Smooth muscle cell (in vitro differentiated cells): ENCODE results near the gene MED15. TPM values are rescaled to one million over a fixed set of nuclear protein-coding genes. Genes with fewer than 3 reads are reported as not detected.
"Not testable (repeated sequence)": the region's sequence is repeated elsewhere in the genome, so short reads cannot be mapped to it uniquely, and the experiment has no call there.

Experiments used
- DNase-seq: peaks from one replicate; lab custom pipeline; 2025; ENCODE audit not compliant: unreplicated experiment; lab: John Stamatoyannopoulos, UW
- H2AFZ ChIP-seq: fragments of 200-600 bp; sonication (generic); 2 replicates; pipeline ENCODE4 v1.6.0; 2016; ENCODE audit warnings: antibody characterized with exemption, low read depth, mild to moderate bottlenecking
- H3F3A ChIP-seq: fragments of 200-600 bp; sonication (generic); 2 replicates; pipeline ENCODE4 v1.6.0; 2017; ENCODE audit warnings: antibody characterized with exemption, low read depth
- H3K27ac ChIP-seq: fragments of 200-600 bp; sonication (generic); 2 replicates; pipeline ENCODE4 v1.5.1; 2016; ENCODE audit warnings: low read depth, mild to moderate bottlenecking
- H3K27me3 ChIP-seq: fragments of 200-600 bp; sonication (generic); 2 replicates; pipeline ENCODE4 v1.6.1; 2016; ENCODE audit warnings: low read depth, mild to moderate bottlenecking
- H3K36me3 ChIP-seq: fragments of 200-600 bp; sonication (generic); 2 replicates; pipeline ENCODE4 v1.5.1; 2016; ENCODE audit warnings: low read depth
- H3K4me1 ChIP-seq: fragments of 200-600 bp; sonication (generic); 2 replicates; pipeline ENCODE4 v1.5.1; 2016; ENCODE audit warnings: low read depth
- H3K4me2 ChIP-seq: fragments of 200-600 bp; sonication (generic); 2 replicates; pipeline ENCODE4 v1.6.0; 2016; ENCODE audit warnings: mild to moderate bottlenecking
- H3K4me3 ChIP-seq: fragments of 200-600 bp; sonication (generic); 2 replicates; pipeline ENCODE4 v1.5.1; 2016; ENCODE audit warnings: mild to moderate bottlenecking
- H3K79me2 ChIP-seq: fragments of 200-600 bp; sonication (generic); 2 replicates; pipeline ENCODE4 v1.6.0; 2016; ENCODE audit warnings: low read depth, mild to moderate bottlenecking
- H3K9ac ChIP-seq: fragments of 200-600 bp; sonication (generic); 2 replicates; pipeline ENCODE4 v1.6.0; 2016; ENCODE audit warnings: low read depth
- H3K9me3 ChIP-seq: fragments of 200-600 bp; sonication (generic); replicated peaks from 2 replicates; pipeline ENCODE4 v1.5.1; 2016; ENCODE audit warnings: low read depth
- H4K20me1 ChIP-seq: fragments of 200-600 bp; sonication (generic); 2 replicates; pipeline ENCODE4 v1.6.0; 2016; ENCODE audit warnings: low read depth
- WGBS: methylation state at CpG from one replicate; pipeline ENCODE4 v1.1.7; 2016; ENCODE audit warnings: low lambda C conversion rate; 5-methylcytosine and 5-hydroxymethylcytosine counted together
- polyA plus RNA-seq: library from polyadenylated mRNA; unstranded; fragments of >200 nt; fragmentation: Nextera tagmentation; extraction: Ambion mirVana; gene quantifications from 2 replicates; pipeline ENCODE4 v1.2.1, GENCODE V29; 2016
- total RNA-seq: library from RNA; depleted of rRNA; stranded (reverse); fragments of >200 nt; gene quantifications from 2 replicates; pipeline ENCODE4 v1.2.3, GENCODE V29; 2014
- TF ChIP-seq, protein P1 (sequence below): fragments of 200-600 bp; sonication (generic); IDR thresholded peaks from 2 replicates; pipeline ENCODE4 v1.5.1; 2017; ENCODE audit warnings: borderline replicate concordance, mild to moderate bottlenecking, antibody characterized with exemption; ENCODE audit not compliant: insufficient read depth, poor library complexity, severe bottlenecking

MED15 gene
- total and polyA plus RNA-seq, 2 experiments from 2014 or later = 25.3 to 70.5 TPM

DNA sequence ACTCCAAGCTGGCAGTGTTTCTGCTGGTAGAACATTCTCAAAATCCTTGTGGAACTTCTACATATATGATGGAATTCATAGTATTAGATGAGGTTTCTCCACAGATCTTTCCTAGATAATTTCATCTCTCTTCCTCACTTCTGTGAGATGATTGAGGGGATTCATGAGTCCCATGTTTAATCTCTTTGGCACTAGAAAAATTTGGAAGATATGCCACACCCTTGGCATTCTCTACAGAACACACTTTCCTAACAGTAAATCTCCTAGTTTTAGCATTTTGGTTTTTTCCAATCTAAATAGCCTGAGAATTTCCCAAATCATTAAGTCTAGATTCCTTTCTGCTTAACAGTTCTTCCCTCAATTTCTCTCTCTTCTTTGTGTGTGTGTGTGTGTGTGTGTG, 35.3 kb downstream of the MED15 start:
- Histone ChIP-seq H3K4me2 (no peak overlapping the region), H3K27me3 (no peaks in the 10 kb centered on the region), H3K36me3 (peaks cover 8% of the 10 kb centered on the region), H3F3A (peaks cover 22% of the 10 kb centered on the region), H3K9me3 (no peaks in the 10 kb centered on the region), H3K9ac (no peak overlapping the region), H3K4me1 (peaks cover 15% of the 10 kb centered on the region), H3K27ac (no peak overlapping the region), H3K79me2 (peaks cover 97% of the 10 kb centered on the region), H3K4me3 (no peak overlapping the region), H4K20me1 (peaks cover 59% of the 10 kb centered on the region), H2AFZ (no peak overlapping the region)
- TF ChIP-seq, protein P1, sequence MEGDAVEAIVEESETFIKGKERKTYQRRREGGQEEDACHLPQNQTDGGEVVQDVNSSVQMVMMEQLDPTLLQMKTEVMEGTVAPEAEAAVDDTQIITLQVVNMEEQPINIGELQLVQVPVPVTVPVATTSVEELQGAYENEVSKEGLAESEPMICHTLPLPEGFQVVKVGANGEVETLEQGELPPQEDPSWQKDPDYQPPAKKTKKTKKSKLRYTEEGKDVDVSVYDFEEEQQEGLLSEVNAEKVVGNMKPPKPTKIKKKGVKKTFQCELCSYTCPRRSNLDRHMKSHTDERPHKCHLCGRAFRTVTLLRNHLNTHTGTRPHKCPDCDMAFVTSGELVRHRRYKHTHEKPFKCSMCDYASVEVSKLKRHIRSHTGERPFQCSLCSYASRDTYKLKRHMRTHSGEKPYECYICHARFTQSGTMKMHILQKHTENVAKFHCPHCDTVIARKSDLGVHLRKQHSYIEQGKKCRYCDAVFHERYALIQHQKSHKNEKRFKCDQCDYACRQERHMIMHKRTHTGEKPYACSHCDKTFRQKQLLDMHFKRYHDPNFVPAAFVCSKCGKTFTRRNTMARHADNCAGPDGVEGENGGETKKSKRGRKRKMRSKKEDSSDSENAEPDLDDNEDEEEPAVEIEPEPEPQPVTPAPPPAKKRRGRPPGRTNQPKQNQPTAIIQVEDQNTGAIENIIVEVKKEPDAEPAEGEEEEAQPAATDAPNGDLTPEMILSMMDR = no peak
- DNase-seq = no peak

DNA sequence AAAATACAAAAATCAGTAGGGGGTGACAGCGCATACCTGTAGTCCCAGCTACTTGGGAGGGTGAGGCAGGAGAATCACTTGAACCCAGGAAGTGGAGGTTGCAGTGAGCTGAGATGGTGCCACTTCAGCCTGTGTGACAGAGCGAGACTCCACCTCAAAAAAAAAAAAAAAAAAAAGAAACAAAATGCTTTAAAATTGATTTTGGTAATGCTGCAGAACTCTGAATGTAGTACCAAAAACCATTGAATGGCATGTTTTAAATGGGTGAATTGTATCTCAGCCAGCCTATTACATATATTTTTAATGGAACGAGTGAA, 37.9 kb downstream of the MED15 start:
- not testable (repeated sequence) for H3K9me3 ChIP-seq, H3K36me3 ChIP-seq, H2AFZ ChIP-seq, H3K4me3 ChIP-seq, H3K27me3 ChIP-seq, H3K9ac ChIP-seq, DNase-seq
- peaks cover 97% of the 10 kb centered on the region for H3K79me2 ChIP-seq
- peaks cover 38% of the 10 kb centered on the region for H3F3A ChIP-seq
- WGBS = 67% methylated on average over 2 of the region's 3 CpGs
- peaks cover 27% of the 10 kb centered on the region for H3K4me1 ChIP-seq
- H3K4me2 ChIP-seq = peak overlapping the region; percentile 36
- peak overlapping the region; percentile 75 for H3K27ac ChIP-seq
- H4K20me1 ChIP-seq = peaks cover 57% of the 10 kb centered on the region

DNA sequence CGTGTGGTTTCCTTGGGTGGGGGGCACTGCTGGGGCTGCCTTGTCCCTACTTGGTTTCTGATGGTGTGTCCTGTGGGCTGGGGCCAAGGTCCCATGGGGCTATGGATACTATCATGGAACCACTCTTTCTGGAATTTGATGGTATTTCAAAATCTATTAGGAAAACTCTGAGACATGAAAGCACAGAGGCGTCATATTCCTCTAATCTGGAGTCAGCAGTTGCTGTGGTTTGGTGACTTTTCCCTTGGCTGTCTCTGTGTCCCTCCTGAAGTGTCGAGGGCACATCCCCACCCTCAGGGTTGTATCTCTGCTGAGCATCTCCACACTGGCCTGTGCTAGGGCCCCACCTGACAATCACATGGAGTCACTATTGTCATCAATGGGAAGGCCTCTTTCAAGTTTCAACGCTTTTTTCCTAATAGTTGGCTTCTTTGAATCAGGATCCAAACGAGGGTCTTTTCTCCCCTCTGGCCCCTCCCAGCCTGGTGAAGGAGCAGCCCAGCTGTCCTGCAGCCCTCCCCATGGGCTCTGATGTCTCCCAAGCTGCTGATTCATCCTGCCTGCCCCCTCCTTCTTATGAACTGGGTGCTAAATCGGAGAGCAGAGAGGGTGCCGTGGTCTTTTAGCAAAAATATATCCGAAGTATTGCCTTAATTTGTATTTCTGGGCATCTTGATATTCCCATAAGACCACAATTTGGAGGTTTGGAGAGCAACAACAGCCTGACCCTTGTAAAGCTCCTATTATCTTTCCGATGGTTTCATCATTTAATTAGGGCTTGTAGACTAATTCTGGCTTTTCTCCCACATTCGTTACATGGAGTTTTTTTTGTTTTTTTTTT, 38.5 kb downstream of the MED15 start:
- H3K9me3 ChIP-seq = no peaks in the 10 kb centered on the region
- peaks cover 97% of the 10 kb centered on the region for H3K79me2 ChIP-seq
- DNase-seq = no peak
- H2AFZ ChIP-seq = no peak overlapping the region
- H3F3A ChIP-seq = peaks cover 41% of the 10 kb centered on the region
- peak overlapping the region; percentile 36 for H3K4me2 ChIP-seq
- WGBS = 49% methylated on average over 10 of the region's 10 CpGs
- H3K9ac ChIP-seq = peak overlapping the region; percentile 21
- TF ChIP-seq, protein P1 = no peak
- H3K27me3 ChIP-seq = no peaks in the 10 kb centered on the region
- peaks cover 33% of the 10 kb centered on the region for H3K4me1 ChIP-seq
- H3K4me3 ChIP-seq = no peak overlapping the region
- peak overlapping the region; percentile 75 for H3K27ac ChIP-seq
- peaks cover 8% of the 10 kb centered on the region for H3K36me3 ChIP-seq
- H4K20me1 ChIP-seq = peaks cover 62% of the 10 kb centered on the region

DNA sequence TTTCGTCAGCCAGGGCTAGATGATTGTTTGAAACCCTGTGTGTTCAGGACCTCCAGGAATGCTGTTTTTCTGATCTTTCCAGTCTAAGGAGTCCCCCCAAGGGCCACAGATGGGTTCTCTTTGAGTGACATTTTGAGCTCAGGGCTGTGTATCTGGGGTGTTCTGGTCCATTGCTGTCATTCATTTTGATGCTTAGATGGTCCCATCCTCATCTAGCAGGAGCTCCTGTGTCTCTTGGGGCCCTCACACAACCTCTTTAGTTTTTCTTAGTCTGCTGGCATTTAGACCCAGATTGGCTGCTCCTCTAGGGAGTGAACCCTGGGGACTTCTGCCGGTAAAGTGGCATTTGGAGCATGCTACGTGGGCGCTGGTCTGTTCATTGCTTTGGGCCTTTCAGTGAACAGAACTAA, 39.1 kb downstream of the MED15 start:
- TF ChIP-seq, protein P1 = no peak
- WGBS = 47% methylated on average over 4 of the region's 4 CpGs

More for the DNA sequence above, 39.1 kb downstream of the MED15 start:
- H3K4me3 ChIP-seq = no peak overlapping the region
- H4K20me1 ChIP-seq = peaks cover 68% of the 10 kb centered on the region
- peak overlapping the region; percentile 21 for H3K9ac ChIP-seq
- H3K27ac ChIP-seq = peak overlapping the region; percentile 75
- no peak for DNase-seq
- H3K4me1 ChIP-seq = peaks cover 39% of the 10 kb centered on the region
- peaks cover 8% of the 10 kb centered on the region for H3K36me3 ChIP-seq
- H3K4me2 ChIP-seq = peak overlapping the region; percentile 36
- H3K9me3 ChIP-seq = no peaks in the 10 kb centered on the region
- H2AFZ ChIP-seq = no peak overlapping the region
- no peaks in the 10 kb centered on the region for H3K27me3 ChIP-seq
- H3F3A ChIP-seq = peaks cover 41% of the 10 kb centered on the region
- peaks cover 92% of the 10 kb centered on the region for H3K79me2 ChIP-seq
